GM18519 (cell line): ENCODE results near the gene PRAF2.

Experiments
- ATAC-seq: cut with Tn5 transposase; IDR thresholded peaks from one replicate; pipeline ENCODE4 v1.9.1; 2021; ENCODE audit warnings: mild to moderate bottlenecking, moderate library complexity; ENCODE audit not compliant: unreplicated experiment, low FRiP score

Gene PRAF2

DNA sequence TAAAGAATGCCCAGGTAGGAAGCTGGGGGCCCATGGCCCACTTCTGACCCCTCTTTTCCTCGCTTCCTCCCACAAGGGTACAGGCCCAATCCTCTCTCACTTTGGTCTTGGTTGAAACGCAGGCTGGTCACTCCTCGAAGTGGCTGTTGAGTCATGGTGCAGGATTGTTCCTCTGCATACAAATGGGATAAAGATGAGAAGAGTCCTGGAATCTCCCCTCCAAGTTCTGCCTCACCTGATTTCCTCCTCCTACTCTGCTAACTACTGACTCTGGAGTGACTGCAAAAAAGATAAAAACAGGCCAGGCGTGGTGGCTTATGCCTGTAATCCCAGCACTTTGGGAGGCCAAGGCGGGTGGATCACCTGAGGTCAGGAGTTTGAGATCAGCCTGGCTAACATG is 4.1 kb upstream of the PRAF2 start:
- ATAC-seq = no peak

DNA sequence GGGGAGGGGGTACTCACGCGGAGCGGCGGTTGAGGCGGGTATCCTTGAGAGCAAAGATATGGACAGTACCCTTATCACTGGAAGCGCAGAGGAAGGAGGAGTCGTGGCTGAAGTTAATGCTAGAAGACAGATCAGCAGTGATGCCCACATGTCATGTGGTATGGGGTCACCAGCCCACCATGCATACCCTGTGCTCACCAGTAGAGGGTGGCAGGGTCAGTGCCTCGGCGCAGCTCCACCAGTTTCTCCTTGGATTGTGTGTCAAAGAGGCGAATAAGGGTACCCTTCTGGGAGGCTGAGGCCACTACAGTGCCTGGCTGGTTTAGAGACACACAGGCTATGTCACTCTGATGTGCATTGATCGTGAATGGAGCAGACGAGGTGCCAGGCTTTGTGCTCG is 1.5 kb upstream of the PRAF2 start:
- ATAC-seq = no peak

DNA sequence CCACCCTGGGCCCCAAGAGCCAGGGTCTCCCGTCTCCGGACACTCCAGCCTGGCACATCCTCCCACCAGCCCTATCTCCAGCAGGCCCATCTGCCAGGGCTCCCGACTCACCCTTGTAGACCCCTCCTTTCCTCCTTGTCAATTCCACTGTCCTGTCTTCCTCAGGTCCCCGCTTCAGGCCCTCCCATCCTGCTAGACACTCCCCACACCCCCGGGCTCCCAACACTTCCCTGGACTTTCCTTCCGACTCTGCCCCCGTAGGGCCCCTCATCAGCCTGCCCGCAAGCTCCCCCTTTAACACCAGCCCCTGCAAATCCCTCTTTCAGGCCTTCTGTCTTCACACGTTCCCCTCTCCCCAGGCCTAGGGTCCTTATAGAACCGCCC is 1.1 kb downstream of the PRAF2 start:
- ATAC-seq = no peak

DNA sequence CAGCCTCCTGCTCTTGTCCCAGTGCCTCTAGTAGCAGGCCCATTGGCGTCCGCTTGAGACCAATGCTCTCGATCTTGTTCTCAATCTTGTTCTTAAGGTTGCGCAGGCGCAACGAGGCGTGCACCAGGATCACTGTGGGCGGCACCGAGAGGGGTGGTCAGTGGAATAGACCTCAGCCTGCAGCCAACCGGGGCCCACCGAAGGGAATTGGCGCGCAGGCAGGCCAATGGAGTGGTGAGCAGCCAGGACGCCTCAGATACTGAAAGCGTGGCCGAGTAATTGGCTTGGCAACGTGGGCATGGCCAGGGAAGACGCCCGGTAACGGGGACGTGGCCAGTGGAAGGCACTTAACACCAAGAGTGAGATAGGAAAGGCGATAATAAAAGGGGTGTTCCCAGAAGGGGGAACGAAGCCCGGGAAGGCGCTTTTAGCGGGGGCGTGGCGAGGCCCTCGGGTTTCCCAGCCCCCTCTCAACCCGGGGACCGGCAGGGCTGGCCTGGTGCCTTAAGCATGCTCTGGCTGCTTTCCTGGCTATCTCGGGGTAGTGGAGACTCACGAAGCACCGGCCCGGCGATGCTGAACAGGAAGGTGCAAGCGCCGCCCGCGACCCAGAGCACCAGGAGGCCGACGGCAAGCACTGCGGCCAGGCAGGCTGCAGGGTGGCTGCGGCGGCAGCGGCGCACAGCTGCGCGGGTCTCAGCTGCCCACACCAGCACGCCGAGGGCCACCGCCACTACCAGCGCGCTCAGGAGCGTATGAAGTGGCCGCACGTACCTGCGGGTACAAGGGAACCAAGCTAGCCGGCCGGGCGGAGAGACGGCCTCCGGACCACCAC is 1.7 kb downstream of the PRAF2 start:
- ATAC-seq = no peak

DNA sequence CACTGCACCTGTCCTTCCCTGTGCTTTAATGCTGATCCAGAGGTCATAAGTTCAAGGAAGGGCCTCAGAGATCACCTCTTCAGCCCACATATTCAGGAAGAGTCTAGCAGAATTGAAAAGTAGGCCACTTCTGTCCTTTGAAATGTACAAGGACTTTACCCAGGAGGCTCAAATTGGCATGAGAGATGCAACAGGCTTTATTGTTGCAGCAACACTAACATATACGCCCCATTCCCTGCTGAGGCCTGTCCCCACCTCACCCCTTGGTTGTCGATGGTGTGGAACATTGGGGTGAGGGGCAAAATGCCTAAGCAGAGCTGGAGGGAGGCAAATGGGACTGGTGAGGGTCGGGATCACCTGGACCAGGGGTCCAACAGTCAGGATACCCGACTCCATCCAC is 2.8 kb downstream of the PRAF2 start:
- no peak for ATAC-seq

DNA sequence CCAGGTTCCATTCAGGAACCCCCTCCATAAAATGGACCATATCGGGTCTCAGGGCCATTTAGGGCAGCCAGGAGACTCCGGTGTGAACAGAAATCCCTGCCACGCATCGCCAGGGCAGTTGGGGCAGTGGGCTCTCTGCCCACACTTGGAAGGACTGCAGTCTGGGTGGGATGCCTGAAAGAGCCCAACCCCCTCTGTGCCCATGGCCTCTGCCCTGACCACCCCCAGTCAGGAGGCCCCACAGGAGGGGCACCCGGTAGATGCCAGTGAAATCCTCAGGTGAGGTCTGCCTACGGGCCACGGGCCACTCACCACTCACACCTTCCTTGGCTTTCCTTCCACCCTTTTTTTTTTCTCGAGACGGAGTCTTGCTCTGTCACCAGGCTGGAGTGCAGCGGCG is 4.8 kb downstream of the PRAF2 start:
- ATAC-seq = no peak

DNA sequence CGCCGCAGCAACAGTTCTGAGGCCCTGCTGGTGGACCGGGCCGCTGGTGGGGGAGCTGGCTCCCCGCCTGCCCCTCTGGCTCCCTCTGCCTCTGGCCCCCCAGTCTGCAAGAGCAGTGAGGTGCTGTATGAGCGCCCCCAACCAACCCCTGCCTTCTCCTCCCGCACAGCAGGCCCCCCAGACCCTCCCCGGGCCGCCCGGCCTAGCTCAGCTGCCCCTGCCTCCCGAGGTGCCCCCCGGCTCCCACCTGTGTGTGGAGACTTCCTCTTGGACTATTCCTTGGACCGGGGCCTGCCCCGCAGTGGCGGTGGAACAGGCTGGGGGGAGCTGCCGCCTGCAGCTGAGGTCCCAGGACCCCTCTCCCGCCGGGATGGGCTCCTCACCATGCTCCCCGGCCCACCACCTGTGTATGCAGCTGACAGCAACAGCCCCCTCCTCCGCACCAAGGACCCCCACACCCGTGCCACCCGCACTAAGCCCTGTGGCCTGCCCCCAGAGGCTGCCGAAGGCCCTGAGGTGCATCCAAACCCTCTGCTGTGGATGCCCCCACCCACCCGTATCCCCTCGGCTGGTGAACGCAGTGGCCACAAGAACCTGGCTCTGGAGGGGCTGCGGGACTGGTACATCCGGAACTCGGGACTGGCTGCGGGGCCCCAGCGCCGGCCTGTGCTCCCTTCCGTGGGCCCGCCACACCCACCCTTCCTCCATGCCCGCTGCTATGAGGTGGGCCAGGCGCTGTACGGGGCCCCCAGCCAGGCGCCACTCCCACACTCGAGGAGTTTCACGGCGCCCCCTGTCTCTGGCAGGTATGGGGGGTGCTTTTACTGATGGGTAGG is 6.3 kb downstream of the PRAF2 start:
- ATAC-seq = no peak

DNA sequence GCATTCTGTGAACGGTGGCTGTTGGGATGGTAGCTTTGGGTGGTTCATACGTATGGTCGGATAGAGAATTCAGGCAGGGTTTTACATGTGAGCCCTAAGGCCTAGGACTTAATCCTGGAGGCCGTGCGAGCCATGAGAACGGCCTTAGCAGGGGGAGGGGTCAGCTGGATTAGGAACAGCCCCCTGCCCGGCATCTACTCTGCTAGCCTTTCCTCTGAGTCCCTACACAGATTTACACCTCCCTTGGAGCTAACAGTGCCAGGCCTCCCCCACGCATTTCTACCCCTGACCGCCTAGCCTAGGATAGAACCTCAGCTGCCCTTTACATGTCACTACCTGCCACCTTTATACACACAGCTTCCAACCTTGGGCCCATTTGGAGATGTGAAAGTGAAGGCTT is 7.1 kb downstream of the PRAF2 start:
- no peak for ATAC-seq

DNA sequence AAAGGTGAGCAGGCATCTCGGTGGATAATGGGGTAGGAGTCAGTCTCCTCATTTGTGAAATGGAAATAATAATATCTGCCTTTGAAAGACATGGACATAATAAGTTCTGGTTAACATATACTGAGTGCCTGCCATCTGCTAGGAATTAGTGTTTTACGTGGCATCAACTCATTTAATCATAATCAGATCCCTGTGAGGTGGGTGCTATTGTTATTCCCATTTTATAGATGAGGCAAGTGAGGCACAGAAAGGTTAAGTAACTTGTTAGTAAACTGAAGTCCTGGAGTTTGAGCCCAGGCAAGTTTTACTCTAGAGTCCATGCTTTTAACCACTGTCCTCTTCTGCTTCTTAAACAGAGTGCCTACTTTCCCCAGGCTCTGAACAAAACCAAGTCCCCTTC is 7.5 kb downstream of the PRAF2 start:
- ATAC-seq = no peak

DNA sequence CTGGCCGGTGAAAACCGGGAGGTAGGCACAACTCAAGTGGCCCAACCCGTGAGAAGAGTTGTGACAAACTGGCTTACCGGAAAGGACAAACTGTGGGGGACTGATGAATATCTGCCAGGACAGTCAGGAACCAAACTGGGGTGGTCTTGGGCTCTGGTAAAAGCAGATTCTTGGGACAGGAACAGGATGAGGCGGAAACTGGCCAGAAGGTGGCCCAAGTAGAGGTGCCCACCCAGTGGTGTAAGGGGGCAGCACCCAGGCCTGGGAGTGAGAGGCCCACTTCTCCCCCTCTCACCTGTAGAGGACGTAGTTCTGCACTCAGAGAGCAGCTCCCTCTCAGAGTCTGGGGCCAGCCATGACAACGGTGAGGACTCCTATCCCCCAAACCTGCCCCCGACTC is 9.1 kb downstream of the PRAF2 start:
- no peak for ATAC-seq

DNA sequence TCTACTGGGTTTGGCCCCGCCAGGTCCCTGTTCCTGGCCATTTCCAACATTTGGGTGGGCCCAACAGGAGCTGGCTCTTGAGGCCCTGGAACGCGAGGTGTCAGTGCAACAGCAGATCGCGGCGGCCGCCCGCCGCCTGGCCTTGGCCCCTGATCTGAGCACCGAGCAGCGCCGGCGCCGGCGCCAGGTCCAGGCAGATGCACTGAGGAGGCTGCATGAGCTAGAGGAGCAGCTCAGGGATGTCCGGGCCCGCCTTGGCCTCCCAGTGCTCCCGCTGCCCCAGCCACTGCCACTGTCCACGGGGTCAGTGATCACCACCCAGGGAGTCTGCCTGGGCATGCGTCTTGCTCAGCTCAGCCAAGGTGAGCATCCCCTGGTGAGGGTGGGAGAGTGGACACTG is 9.5 kb downstream of the PRAF2 start:
- no peak for ATAC-seq

DNA sequence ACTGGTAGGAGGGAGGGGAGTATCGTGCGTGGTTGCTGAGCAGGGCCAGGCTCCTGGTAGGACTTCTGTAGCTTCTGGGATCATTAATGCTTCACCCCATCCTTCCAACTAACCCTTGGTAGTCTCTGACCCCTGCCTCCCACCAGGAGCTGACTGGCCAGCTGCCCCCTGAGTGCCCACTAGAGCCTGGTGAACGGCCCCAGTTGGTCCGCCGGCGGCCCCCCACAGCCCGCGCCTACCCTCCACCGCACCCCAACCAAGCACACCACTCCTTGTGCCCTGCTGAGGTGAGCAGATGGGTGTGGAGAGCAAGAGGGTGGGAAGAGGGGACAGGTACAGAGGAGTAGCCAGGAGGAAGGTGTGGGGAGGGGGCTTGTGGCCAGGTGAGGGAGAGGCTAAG is 10.1 kb downstream of the PRAF2 start:
- ATAC-seq = no peak

DNA sequence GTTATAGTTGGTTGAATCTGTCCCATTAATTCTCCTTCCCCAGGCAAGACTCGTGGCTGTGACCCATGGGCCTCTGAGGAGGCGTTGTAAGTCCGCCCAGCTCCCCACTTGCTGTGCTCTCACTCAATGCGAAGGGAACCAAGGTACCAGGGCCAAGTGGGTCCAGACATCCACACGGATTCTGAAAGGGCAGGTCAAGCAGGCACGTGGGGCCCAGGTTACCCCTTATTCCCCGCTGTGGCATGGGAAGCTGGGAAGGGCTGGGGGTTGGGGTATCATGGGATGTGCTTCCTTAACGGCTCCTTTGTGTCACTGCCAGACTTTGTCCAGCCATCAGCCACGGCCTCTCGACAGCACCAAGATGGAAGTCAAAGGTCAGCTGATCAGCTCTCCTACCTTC is 11.9 kb downstream of the PRAF2 start:
- no peak for ATAC-seq

DNA sequence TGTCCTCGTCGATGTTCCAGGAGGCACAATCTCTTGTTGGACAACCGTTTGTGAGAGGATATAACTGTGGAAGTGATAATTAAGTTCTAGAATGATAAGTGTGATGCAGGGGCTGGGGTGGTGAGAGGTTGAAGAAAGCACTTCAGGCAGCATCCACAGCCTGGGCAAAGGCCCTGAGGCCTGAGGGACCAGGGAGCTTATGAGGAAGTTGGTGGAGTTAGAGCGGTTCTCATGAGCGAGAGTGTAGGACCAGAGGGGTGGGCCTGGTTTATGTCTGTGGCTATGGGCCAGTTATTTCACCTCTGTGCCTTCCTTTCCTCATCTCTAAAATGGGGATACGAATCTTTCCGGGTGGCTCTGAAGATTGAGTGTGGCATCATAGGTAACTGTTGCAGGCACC is 12.3 kb downstream of the PRAF2 start:
- no peak for ATAC-seq

DNA sequence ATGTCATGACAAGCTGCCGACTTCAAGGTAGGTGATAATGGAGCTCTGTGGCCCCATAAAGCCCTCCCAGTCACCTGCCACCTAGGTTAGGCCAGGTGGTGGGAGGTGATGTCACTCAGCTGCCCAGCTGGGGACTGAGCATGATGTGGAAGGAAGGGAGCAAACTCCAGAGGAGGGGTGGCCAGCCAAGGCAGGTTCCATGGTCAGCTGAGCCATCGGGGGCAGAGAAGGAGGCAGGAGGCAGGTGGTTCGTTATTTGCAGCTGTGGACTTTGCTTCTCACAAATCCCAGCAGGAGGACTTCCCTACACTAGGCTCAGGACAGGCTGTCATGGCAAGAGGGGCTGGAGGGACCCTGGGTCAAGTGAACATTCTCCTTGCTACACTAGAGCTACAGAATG is 12.9 kb downstream of the PRAF2 start:
- ATAC-seq = no peak

DNA sequence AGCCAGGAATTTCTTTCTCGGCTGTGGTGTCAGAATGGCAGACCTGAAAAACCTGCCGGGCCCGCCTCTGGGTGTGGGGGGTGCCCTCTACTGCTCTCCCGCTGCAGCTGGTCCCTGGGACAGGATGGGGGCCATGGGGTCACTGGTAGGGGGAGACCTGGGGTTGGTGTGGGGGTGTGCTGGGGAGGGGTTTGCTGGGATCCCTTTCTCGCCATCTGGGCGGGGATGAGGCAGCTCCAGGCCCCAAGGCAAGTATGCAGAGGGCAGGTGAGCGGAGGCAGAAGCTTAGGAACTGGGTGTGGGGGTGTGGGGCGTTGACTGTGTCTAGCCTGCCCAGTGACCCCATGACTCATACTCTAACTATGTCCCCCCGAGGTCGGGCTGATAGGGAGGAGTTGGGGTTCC is 14.1 kb downstream of the PRAF2 start:
- no peak for ATAC-seq

DNA sequence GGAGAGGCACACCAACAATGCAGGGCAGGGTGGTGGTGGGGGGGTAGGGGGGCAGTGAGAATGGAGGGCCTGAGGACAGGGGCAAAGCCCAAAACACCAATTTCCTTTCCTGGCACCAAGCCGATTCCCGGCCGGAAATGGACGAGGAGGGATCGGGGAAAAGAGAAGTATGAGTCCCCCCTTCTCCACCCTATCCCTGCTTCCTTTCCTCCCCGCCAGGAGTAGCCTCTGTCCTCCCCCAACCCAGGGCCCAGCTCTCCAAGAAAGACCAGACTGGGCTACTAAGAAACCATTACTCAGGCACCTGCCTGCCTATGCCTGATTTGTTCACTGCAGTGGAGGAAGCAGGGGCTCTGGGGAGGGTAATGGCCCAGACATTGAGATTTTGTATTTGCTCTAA is 14.6 kb downstream of the PRAF2 start:
- no peak for ATAC-seq

DNA sequence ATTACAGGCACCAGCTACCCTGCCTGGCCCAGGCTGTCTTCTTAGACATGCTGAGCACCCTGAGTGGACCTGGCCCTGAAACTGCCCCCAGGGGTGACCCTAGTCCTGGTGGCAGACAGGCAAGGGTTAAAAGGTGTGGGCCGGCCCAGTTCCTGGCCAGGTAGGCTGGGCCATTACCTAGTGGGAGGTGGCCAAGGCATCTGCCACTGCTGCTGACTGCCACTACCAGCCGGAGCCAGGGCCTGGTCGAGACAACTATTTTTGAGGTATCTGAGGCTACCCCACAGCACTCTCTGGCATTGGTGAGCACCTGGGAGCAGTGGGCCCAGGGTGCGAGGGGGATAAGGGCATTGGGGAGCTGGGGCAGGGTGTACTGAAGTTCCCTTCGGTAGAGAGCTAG is 15.0 kb downstream of the PRAF2 start, which contains the start of gene CCDC120:
Gene CCDC120, plus strand, starts transcription at position 206 of the 400 bp plus-strand sequence. CDS start 3,043 bp downstream, outside the sequence.
- ATAC-seq = no peak

DNA sequence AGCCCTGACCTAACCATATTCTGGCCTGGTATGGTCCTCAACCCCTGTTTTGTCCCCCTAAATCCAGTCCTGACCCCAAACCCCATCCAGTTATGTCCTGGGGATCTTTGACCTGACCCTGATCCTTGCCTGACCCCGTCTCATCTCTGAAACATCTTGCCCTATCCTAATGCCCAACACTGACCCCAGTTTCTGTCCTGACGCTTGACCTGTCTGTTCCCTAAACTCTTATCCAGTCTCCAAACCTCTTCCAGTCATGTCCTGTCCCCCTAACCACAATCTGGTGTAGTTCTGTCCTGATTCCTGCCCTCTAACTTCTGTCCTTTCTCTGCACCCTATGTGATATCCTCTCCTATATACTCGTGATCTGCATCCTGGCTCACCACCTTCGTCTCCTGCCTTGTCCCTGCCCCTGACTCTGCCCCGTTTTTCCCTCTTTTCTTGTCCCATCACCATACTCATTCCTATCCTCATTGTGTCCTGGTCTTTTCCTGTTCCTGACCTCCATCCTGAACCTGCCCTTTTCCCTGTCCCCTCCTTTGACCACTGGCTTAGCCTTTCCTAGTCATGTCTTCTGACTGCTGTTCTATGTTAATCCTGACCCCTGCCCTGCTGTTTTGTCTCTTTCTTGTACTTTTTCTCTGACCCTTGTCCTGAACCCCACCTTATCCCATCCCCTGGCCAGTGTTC is 19.6 kb downstream of the PRAF2 start:
- no peak for ATAC-seq

DNA sequence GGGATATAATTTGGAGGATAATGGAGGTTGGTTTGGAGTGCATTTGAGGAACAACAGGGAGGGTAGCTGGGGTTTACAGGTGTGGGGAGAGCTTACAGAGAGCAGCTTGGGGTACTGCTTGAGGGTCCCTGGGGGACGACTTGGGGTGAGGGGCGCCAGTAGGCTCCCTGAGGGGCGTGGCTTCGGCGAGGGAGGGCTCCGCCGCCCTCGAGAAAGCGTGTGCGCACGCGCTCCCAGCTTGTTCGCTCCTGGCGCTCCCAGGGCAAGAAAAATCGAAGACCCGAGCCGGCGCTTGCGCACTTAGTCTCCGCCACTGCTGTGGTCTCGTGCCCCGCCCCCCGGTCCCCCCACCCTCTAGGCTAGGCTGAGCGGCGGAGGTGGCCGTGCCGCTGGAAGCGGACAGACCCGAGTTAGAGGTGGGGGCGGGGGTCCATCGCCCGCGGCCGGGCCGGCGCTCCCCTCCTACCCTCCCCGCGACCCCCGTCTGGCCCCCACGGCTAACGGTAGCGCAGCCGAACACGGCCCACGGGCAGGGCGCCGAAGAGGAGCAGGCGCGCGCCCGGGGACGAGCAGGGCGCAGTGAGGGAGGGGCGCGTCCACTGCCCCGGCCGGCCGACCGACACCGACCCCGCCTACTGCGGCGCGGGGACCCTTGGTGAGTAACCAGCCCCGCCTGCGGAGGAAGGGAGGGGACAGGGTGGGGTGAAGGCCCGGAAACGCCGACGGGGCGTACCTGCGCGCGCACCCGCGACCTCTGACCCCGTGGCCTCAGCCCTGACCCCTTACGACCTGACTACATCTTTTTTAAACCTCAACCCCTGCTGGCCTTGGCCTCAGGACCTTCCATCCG is 20.4 kb downstream of the PRAF2 start:
- no peak for ATAC-seq

DNA sequence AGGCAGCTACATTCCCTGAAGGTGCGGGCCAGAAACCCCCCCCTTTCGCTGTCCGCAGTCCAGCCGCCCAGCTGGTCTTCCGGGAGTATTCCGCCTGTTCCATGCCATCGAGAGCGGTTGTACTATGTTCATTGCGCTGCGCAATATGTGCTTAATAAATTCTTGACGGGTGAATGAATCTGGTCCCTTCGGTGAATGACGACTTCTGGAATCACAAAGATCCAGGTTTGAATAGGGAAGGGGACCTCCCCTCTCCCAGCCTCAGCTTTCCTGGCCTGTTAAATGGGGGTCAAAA is 29.9 kb downstream of the PRAF2 start:
- ATAC-seq = no peak
